HUDEP-2 (cell line): ENCODE measurements around the gene EIF3CL.
"Not testable (repeated sequence)": the region's sequence is repeated elsewhere in the genome, so short reads cannot be mapped to it uniquely, and the experiment has no call there.

Experiments
- DNase-seq, 76 experiments: peaks; one replicate each; lab custom pipeline; 2025; ENCODE audit not compliant: unreplicated experiment in 76 of 76; lab: John Stamatoyannopoulos, UW

The EIF3CL gene

DNA sequence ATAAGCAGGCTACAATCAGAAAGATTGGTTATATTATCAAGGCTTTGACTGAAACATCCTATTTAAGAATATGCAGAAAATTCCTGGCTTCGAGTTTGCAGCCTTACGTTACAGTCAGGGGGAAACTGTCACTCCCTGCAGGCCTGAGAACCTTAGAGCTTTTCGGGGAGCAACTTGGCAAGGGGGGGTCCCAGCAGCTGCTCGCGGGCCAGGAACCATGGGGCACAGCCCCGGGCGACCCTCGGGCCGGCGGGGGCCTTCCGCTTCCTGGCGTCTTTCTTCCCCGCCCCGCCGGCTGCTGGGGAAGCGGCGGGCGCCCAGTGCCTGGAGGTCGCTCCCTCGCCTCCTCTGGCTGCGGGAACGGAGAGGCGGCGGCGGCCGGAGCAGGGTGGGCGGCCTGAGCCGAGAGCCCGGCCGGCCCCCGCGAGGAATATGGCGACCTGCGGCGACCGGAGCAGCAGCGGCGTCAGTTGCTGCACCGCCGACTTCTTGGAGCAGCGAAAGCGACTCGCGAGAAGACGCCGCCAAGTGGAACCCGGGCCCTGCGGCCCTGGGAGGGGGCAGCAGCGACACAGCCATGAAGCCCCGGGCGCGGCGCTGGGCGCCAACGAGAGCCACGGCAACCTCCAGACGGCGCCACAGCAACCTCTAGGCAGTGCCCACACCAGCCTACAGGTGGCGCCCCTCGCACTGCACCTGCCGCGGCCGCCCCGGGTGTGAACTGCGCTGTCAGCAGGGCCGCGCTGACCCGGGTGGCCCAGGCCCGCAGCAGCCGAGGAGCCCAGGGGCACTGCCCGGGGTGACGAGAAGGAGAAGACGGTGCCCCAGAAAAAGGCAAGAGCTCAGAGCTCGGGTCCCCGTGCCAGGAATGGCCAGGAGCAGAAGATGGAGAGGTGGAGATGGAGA is 39.1 kb downstream of the EIF3CL start:
- not testable (repeated sequence) for DNase-seq

DNA sequence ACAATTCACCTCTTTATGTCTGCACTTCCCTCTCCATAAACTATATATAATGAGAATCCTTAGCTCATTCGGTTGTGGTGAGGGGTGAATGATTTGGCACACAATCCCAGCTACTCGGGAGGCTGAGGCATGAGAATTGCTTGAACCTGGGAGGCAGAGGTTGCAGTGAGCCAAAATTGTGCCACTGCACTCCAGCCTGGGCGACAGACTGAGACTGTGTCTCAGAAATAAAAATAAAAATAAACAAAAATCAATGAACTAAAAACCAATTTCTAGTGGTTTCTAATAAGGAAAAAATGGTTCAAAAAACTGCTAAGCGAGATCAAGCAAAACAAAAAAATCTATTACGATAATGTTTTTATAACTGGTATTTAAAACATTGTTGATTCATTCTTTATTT is 40.2 kb downstream of the EIF3CL start, which contains the start of gene NPIPB6:
NPIPB6 (minus strand) TSS at position 101 of the 400 bp plus-strand sequence. CDS start 686 bp downstream, outside the sequence.
- not testable (repeated sequence) for DNase-seq

DNA sequence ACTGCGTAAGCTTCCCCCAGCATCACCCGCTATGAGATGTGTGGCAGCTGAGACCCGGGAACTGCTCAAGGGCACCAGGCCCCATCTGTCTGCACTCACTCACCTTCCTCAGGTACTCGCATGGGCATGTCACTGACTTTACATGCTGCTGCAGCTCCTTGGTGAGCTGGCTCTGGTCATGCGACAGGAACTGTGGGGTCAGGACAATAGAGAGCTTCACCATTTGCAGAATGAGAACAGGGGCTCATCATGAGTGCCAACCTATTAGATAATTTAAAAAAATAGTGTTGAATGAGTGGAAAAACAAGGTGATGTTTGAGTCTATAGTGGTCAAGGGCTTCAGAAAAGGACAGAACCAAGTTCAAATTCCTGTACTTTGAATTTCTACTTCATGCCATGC is 41.0 kb downstream of the EIF3CL start:
- DNase-seq, result not testable (repeated sequence)

DNA sequence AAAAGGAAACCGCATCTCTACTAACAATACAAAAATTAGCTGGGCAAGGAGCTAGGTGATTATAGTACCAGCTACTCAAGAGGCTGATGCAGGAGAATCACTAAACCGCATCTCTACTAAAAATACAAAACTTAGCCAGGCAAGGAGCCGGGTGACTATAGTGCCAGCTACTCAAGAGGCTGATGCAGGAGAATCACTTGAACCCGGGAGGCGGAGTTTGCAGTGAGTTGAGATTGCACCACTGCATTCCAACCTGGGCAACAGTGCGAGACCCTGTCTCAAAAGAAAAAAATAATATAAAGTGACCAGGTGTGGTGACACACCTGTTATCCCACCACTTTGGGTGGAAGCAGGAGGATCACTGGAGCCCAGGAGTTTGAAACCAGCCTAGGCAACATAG is 65.4 kb downstream of the EIF3CL start:
- DNase-seq, result not testable (repeated sequence)

DNA sequence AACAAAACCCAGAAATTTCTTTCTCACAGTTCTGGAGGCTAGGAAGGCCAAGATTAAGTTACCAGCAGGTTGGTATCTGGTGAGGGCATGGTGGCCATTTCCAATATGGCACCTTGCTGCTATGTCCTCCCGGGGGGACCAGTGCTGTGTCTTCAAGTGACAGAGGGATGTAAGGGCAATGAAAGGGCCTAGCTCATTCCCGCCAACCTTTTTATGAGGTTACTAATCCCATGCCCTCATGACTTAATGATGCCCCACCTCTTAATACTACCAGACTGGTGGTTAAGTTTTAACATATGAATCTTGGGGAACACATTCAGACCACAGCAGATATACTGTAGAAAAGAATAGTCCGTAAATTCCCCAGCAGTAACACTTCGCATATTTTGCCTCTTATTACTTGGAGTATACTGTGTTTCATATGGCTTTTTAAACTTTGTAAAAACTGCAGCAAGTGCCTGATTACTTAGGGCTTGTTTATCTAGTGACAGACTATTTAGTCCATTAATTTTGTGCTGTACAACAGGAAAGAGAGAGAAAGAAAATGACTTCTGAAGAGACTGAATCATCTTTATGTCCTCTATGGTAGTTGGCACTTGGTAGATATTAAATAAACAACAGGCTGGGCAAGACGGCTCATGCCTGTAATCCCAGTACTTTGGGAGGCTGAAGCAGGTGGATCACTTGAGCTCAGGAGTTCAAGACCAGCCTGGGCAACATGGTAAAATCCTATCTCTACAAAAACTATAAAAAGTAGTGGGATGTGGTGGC is 66.5 kb downstream of the EIF3CL start:
- DNase-seq, result not testable (repeated sequence)

DNA sequence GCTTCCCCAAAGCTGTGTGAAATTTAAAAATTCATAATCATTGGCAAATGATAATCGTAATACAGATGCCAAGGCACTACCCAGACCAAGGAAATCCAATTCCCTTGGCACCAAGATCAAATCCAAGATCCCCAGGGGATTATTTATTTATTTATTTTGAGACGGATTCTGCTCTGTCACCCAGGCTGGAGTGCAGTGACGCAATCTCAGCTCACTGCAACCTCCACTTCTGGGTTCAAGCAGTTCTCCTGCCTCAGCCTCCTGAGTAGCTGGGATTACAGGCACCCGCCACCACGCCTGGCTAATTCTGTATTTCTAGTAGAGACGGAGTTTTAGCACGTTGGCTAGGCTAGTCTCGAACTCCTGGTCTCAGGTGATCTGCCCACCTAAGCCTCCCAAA is 68.0 kb downstream of the EIF3CL start:
- not testable (repeated sequence) for DNase-seq

DNA sequence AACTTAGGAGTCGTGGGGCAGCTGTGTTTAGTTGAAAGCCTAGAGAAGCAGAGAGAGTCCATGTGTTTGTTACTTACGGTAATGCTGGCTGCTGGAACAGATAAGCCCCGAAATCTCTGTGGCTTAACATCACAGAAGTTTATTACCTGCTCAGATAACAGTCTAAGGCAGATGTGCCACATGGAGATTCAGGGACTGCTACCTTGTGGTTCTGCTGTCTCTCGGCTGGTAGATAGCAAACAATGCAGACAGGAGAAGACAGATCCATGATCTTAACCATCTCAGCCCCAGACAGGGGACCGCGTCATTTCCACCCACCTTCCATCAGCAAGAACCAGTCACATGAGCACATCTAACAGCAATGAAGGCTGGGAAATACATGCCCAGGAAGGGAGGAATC is 71.0 kb downstream of the EIF3CL start:
- DNase-seq, result not testable (repeated sequence)

DNA sequence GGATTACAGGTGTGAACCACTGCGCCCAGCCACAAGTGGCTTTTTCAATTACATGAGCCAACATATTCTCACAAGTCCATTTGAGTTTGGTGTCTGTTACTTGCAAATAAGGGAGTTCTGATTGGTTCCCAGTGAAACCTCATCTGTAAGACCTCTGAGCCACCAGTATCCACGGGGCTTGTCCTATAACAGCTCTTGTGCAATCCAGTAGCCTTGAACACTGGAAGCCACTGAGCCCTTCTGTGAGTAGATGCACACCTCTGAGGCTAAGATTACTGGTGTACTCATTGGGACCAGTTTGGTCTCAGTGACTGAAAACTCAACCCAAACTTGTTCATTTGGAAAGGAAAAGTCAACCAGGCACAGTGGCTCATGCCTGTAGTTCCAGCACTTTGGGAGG is 72.7 kb downstream of the EIF3CL start:
- DNase-seq, result not testable (repeated sequence)

DNA sequence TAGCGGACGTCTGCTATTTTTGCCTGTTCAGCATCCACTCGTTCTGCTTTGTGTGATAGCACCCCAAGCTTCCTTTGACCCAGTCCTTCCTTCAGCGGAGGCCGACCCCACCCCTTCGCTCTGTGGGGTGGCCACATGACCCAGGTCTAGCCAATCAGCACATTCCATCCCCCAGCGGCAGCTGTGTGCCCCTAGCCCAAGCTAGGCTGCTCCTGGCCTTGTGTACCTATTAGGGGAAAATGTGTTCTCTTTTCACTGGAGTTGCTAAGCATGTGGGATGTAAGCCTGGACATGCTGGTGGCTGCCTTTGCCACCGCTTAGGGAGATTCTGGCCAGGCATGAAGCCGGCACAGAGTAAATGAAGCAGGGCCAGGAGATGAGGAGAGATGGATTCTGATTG is 73.4 kb downstream of the EIF3CL start:
- DNase-seq, result not testable (repeated sequence)
